ENCODE data around the gene ATF6.
A peak's percentile ranks its signal among the peaks of the same experiment; 100 is the strongest.
"Not testable (repeated sequence)": the region's sequence is repeated elsewhere in the genome, so short reads cannot be mapped to it uniquely, and the experiment has no call there.

ATF6 gene

GRCh38 chr1:161766102-161766981 lies at the start of gene ATF6:
Gene ATF6, plus strand, starts transcription at chr1:161766320. Its CDS starts 41 bp downstream, at chr1:161766361.
- DNase-seq = peak; percentile 94

GRCh38 chr1:161718559-161719324 lies 47.4 kb upstream of the ATF6 start:
- no peak for DNase-seq

GRCh38 chr1:161719325-161719611 lies 46.9 kb upstream of the ATF6 start:
- no peak for DNase-seq

- DNase-seq = no peak
Measured at GRCh38 chr1:161720422-161720821, 45.7 kb upstream of the ATF6 start.

DNA sequence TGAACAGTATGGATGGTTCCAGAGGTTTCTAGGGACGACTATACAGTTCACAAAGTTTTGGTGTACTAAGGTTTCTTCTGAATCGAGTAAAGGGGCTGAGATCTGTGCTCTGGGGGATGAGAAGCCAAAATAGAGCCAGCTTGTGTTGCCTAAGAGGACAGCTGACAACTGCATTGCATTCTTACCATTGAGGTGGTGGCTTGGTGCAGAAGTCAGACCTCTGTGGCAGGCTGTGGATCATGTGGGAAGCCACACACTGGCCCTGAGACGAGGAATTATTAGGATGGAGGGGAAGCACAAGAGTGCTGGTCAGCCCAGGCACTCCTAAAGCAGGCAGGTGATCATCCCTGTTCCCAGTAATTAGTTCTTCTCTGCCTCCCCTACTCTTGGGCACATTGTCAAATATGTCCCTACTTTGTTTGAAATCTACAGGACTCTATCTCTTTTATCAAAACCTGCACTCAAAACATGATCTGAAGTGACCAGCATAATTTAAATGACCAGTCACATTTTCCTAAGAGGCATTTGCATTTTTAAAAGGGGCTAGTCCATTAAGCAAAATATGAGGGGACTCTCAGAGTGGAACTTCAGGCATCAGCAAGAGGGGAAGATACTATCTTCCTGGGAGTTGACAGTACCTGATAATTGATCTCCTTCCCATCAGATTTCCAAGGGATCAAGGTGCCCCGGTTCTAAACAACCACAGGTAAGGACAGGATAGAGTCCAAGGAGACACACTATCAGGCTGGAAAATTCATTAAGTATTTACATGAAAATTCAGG lies 45.0 kb upstream of the ATF6 start, which contains the start of gene FCRLB:
Gene FCRLB (plus strand): TSS at position 589 of the 782 bp plus-strand sequence. CDS start 1,129 bp downstream, outside the sequence.
- DNase-seq = no peak

DNA sequence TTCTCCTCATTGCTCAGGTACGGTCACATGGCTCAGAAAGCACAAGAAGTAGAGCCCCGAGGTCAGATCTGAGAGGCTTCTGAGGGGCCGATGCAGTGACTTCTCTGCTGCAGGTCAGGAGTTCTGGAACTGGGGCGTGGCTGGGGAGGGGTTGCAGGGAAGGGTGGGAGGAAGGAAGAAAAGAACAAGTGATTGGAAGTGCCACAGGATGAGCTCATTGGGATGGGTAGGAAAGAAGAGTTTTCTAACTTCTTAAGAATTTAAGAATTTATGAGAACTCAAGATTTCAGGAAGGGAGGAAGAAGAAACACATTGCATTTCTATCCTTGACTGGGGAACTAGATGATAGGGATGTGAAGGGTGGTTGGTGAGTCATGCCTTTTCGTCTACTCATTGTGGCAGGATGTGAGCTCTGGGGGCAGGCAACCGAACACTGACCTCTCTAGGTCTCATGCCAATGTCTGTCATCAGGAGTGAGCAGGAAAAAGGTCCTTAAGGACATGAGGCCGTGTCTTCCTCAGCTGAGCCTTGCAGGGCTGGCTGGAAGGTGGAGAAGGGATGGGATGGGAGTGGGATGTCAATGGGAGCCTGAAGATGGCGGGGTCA lies 44.3 kb upstream of the ATF6 start:
- no peak for DNase-seq

DNA sequence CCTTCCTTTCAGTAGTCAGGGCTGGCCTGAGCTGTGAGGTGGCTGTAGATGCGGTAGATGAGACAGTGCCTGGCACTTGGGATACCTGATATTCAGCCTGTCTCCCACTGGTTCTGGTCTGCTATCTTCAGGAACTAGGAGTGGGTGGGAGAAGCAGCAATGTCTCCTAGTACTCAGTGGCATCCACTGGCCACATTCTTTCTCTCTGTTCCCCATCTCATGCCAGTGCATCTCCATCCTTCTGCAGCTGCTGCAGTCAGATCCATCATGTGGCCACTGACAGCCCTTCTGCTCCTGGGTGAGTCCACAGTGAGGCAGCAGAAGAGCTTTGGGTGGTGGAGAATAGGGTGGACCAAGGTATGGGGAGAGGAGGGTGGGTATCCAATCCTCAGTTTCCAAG lies 43.7 kb upstream of the ATF6 start:
- DNase-seq = no peak

DNA sequence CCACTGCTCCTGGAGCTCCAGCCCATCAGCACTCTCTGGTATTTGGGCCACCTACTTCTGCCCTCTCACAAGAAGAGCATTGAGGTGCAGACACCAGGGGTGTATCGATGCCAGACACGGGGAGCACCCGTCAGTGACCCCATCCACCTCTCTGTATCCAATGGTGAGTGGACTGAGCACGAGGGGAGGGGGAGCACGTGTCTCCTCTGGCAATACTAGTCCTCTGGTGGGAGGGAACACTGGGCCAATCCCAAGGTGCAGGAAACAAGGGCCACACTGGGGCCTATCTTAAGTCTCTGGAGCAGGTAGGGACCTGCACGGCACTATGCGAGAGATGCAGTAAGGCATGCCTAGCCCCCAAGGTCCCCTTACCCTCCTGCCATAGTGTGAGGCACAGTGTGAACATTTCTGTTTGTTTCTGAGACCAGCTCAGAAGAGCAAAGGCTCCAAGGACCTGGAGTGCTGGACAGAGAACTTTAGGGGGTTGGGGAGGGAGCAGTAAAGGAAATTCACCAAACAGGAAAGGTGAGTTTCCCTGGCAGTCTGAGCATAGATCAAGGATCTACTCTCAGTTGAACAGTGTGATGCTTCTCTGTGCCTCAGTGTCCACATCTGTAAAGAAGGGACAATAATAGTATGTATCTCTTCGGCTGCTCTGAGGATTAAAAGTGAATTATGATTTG lies 42.5 kb upstream of the ATF6 start:
- no peak for DNase-seq

DNA sequence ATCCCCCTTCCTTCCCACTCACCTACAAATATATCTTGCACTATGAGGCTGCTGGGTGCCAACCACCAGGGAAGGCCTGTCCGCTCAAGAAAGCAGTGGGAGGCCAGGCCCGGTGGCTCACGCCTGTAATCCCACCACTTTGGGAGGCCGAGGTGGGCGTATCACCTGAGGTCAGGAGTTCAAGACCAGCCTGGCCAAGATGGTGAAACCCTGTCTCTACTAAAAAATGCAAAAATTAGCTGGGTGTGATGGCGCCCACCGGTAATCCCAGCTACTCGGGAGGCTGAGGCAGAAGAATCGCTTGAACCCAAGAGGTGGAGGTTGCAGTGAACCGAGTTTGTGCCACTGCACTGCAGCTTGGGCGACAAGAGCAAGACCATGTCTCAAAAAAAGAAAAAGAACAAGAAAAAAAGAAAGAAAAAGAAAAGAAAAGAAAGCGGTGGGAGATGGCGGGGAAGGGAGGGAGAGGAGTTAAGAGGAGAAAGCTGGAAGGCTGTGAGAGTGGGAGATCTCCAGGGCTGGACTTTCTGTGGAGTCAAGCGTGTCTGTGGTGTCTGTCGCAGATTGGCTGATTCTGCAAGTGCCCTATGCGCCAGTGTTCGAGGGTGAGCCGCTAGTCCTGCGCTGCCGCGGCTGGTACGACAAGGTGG lies 40.7 kb upstream of the ATF6 start:
- DNase-seq = not testable (repeated sequence)

GRCh38 chr1:161725908-161726472 lies 40.1 kb upstream of the ATF6 start:
- DNase-seq = peak; percentile 55

GRCh38 chr1:161726473-161727255 lies 39.5 kb upstream of the ATF6 start:
- DNase-seq = peak; percentile 96

DNA sequence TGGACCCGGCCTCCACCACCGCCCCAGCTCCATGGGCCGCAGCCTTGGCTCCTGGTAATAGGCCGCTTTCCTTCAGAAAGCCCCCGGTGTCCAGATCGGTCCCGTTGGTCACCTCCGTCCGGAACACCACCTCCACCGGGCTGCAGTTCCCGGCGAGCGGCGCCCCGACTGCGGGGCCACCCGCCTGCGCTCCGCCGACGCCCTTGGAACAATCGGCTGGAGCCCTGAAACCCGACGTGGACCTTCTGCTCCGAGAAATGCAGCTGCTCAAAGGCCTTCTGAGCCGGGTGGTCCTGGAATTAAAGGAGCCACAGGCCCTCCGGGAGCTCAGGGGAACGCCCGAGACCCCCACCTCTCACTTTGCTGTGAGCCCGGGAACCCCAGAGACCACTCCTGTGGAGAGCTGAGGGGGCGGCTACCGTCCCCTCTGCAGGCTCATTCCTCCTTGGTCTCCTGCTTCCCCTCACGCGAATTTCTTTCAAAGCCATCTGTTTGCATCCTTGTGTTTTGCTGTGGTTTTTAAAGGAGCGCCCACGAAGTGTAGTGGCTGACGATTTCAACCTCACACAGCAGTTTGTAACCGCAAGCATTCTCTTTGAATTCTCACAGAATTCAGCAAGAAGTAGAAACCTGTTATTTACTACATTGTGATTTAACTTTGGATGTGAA lies 38.7 kb upstream of the ATF6 start:
- DNase-seq = no peak

- DNase-seq = no peak
Measured at GRCh38 chr1:161728376-161729226, 37.5 kb upstream of the ATF6 start.

- no peak for DNase-seq
Measured at GRCh38 chr1:161730050-161730564, 36.0 kb upstream of the ATF6 start.

GRCh38 chr1:161731241-161731640 lies 34.9 kb upstream of the ATF6 start:
- DNase-seq = no peak

- DNase-seq = no peak
Measured at GRCh38 chr1:161731981-161732718, 34.0 kb upstream of the ATF6 start.

- no peak for DNase-seq
Measured at GRCh38 chr1:161733526-161733925, 32.6 kb upstream of the ATF6 start.

DNA sequence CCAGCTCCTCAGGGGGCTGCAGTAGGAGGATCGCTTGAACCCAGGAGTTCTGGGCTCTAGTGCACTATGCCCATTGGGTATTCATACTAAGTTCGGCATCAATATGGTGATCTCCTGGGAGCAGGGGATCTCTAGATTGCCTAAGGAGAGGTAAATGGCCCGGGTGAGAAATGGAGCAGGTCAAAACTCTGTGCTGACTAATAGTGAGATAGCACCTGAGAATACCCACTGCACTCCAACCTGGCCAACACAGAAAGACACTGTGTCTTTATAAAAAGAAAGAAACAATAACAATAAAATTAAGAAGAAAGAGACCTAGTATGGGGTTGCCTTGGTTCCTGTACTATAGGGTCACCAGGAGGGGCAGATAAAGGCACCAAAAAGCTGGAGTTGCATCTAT lies 30.3 kb upstream of the ATF6 start:
- no peak for DNase-seq

Measured in right hindlimb (tissue), 1 donor.